K562 (cell line): ENCODE results near the gene DISC1. TPM values are rescaled to one million over a fixed set of nuclear protein-coding genes. Genes with fewer than 3 reads are reported as not detected.

Experiments
- BRF2 ChIP-seq: IDR thresholded peaks from 3 replicates; pipeline ENCODE4 v1.6.1; 2011; ENCODE audit warnings: borderline replicate concordance, mild to moderate bottlenecking; ENCODE audit not compliant: insufficient read length, insufficient read depth
- CBX5 ChIP-seq: IDR thresholded peaks from 2 replicates; pipeline ENCODE4 v1.6.1; 2014; ENCODE audit warnings: low read depth, borderline replicate concordance
- E2F5 ChIP-seq: sonication (generic); formaldehyde crosslinking; IDR thresholded peaks from 2 replicates; pipeline ENCODE4 v1.8.0; 2022; ENCODE audit warnings: mild to moderate bottlenecking, missing genetic modification reagents
- IRF9 ChIP-seq: fragments of 450-650 bp; IDR thresholded peaks from 2 replicates; pipeline ENCODE4 v1.6.1; 2016; ENCODE audit warnings: missing biosample characterization, missing genetic modification characterization
- MBD2 ChIP-seq: sonication (generic); IDR thresholded peaks from 2 replicates; pipeline ENCODE4 v1.6.1; 2016; ENCODE audit warnings: low read depth, borderline replicate concordance
- THRAP3 ChIP-seq: fragments of 450-650 bp; IDR thresholded peaks from 2 replicates; pipeline ENCODE4 v1.6.1; 2016; ENCODE audit warnings: mild to moderate bottlenecking, inconsistent platforms, borderline replicate concordance
- ZNF318 ChIP-seq, 2 experiments: fragments of 450-650 bp; IDR thresholded peaks; 2 replicates each; pipeline ENCODE4 v1.6.1; 2016; ENCODE audit warnings: mild to moderate bottlenecking in 2 of 2, borderline replicate concordance in 1 of 2, low read depth in 1 of 2, moderate library complexity in 1 of 2
- polyA plus RNA-seq, 8 experiments: library from polyadenylated mRNA; depleted of rRNA in 4 of 8; stranded (reverse) in 5 of 8; unstranded in 3 of 8; fragments of >200 nt; fragmentation: Nextera tagmentation in 2 of 8; fragmentation: Illumina TruSeq in 1 of 8; extraction: Ambion mirVana in 2 of 8; extraction: Trizol in 1 of 8; gene quantifications; 2 replicates each; pipeline versions ENCODE4 v1.2.1 to v1.2.3, GENCODE V29; 2011 to 2014; ENCODE audit warnings: inconsistent platforms in 1 of 8, missing spikeins in 1 of 8
- total RNA-seq, 7 experiments: library from RNA; depleted of rRNA in 6 of 7; stranded (reverse); fragments of >200 nt in 6 of 7; fragmentation: Illumina TruSeq in 2 of 7; extraction: Trizol in 2 of 7; gene quantifications; 2 replicates each; pipeline versions ENCODE4 v1.2.1 to v1.2.3, GENCODE V29; 2011 to 2021; ENCODE audit warnings: low replicate concordance in 1 of 7

Gene DISC1
- total and polyA plus RNA-seq, 9 of the 15 experiments (the other 6 are each of a cell fraction or from before 2014, with no cell fraction given), result 0.01 to 0.11 (median 0.08) TPM; not detected in 1

- TF ChIP-seq ZNF318 (IDR thresholded peaks at IDR 0.05; ENCODE audit: borderline replicate concordance in 1 of 2, low read depth in 1 of 2) (no peak), MBD2 (no peak), BRF2 (no peak), CBX5 (no peak), E2F5 (CRISPR knock-in tag) (no peak), THRAP3 (no peak), IRF9 (tag) (no peak)
These were observed 49.5 kb upstream of the DISC1 start (continued) for GRCh38 chr1:231576804-231577718.
